Measurements from ENCODE around the gene LPCAT2.

The LPCAT2 gene

DNA sequence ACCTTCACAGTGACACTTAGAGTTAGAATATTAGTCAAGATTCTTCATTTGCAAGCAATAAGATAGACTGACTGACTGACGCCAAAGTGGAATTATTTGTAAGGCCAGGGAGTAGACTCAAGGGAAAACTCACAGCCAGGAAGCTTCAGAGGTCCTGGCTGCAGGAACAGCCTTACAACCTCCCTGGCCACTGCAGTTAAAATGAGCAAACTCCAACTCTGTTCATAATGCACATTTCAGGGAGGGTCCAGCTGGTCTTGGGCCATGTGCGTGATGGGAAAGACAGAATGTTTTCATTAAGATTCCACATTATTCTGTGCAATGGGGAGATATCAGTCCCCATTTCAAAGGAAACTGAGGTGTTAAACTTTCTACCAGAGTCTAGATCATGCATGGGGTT is 67.5 kb downstream of the LPCAT2 start:
- TF ChIP-seq, protein P1, sequence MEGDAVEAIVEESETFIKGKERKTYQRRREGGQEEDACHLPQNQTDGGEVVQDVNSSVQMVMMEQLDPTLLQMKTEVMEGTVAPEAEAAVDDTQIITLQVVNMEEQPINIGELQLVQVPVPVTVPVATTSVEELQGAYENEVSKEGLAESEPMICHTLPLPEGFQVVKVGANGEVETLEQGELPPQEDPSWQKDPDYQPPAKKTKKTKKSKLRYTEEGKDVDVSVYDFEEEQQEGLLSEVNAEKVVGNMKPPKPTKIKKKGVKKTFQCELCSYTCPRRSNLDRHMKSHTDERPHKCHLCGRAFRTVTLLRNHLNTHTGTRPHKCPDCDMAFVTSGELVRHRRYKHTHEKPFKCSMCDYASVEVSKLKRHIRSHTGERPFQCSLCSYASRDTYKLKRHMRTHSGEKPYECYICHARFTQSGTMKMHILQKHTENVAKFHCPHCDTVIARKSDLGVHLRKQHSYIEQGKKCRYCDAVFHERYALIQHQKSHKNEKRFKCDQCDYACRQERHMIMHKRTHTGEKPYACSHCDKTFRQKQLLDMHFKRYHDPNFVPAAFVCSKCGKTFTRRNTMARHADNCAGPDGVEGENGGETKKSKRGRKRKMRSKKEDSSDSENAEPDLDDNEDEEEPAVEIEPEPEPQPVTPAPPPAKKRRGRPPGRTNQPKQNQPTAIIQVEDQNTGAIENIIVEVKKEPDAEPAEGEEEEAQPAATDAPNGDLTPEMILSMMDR (IDR thresholded peaks at IDR 0.05): no peak
- Histone ChIP-seq H3K27ac (no peak overlapping the region), H2AFZ (no peak overlapping the region), H3K4me3 (ENCODE audit: low read depth, low read length) (no peak overlapping the region), H3K9ac (no peak overlapping the region), H3K4me2 (ENCODE audit: low read length) (no peak overlapping the region), H3K4me1 (no peaks in the 10 kb centered on the region), H3K36me3 (ENCODE audit: control insufficient read depth, insufficient read depth, low read length) (no peaks in the 10 kb centered on the region), H3K9me3 (ENCODE audit: control insufficient read depth, low read length) (no peaks in the 10 kb centered on the region), H3K79me2 (no peaks in the 10 kb centered on the region), H3K27me3 (ENCODE audit: control insufficient read depth, insufficient read depth, low read length) (no peaks in the 10 kb centered on the region)

DNA sequence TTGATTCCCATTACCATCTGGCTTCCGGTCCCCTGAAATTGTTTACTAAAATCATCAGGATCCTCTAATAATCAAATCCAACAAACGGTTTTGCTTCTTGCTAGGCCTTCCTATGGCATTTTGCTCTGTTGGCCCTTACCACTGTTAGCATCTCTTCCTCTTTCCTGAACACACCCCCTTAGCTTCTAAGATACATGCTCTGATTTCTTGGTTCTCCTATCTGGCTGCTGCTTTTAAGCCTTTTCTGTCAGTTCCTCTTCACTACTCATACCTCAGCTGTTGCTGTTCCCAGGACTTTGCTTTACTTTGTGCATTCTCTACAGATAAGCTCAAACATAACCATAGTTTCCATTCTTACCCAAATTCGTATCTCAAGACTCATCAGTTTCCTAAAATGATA is 69.0 kb downstream of the LPCAT2 start:
- Histone ChIP-seq H3K4me2 (ENCODE audit: low read length) (no peak overlapping the region), H2AFZ (no peak overlapping the region), H3K9ac (no peak overlapping the region), H3K9me3 (ENCODE audit: control insufficient read depth, low read length) (no peaks in the 10 kb centered on the region), H3K27me3 (ENCODE audit: control insufficient read depth, insufficient read depth, low read length) (no peaks in the 10 kb centered on the region), H3K4me1 (no peaks in the 10 kb centered on the region), H3K79me2 (no peaks in the 10 kb centered on the region), H3K4me3 (ENCODE audit: low read depth, low read length) (no peak overlapping the region), H3K27ac (no peak overlapping the region), H3K36me3 (ENCODE audit: control insufficient read depth, insufficient read depth, low read length) (no peaks in the 10 kb centered on the region)
- TF ChIP-seq, protein P1 (IDR thresholded peaks at IDR 0.05): no peak

DNA sequence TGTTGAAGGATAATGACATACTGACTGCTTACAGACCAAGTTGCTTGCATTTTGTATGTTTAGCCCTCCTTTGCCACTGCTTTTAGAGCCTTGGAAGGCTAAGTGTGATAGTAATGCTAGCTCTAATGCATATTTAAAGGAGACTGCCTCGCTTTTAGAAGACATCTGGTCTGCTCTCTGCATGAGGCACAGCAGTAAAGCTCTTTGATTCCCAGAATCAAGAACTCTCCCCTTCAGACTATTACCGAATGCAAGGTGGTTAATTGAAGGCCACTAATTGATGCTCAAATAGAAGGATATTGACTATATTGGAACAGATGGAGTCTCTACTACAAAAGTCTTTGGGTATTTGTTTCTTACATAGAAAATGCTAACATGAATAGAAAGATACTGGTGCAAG is 76.8 kb downstream of the LPCAT2 start:
- TF ChIP-seq, protein P1 (IDR thresholded peaks at IDR 0.05): no peak
- Histone ChIP-seq H2AFZ (no peak overlapping the region), H3K9ac (no peak overlapping the region), H3K27ac (no peak overlapping the region), H3K27me3 (ENCODE audit: control insufficient read depth, insufficient read depth, low read length) (no peaks in the 10 kb centered on the region), H3K9me3 (ENCODE audit: control insufficient read depth, low read length) (no peaks in the 10 kb centered on the region), H3K4me1 (no peaks in the 10 kb centered on the region), H3K36me3 (ENCODE audit: control insufficient read depth, insufficient read depth, low read length) (no peaks in the 10 kb centered on the region), H3K79me2 (no peaks in the 10 kb centered on the region), H3K4me3 (ENCODE audit: low read depth, low read length) (no peak overlapping the region), H3K4me2 (ENCODE audit: low read length) (no peak overlapping the region)

- H3K4me3 ChIP-seq (ENCODE audit: low read depth, low read length): no peak overlapping the region
- H3K4me2 ChIP-seq (ENCODE audit: low read length): no peak overlapping the region
- H3K36me3 ChIP-seq (ENCODE audit: control insufficient read depth, insufficient read depth, low read length): no peaks in the 10 kb centered on the region
Measured at GRCh38 chr16:55588799-55589198, 79.9 kb downstream of the LPCAT2 start.

GRCh38 chr16:55592306-55592705 is 83.4 kb downstream of the LPCAT2 start:
- no peaks in the 10 kb centered on the region for H3K4me1 ChIP-seq
- no peaks in the 10 kb centered on the region for H3K36me3 ChIP-seq (ENCODE audit: control insufficient read depth, insufficient read depth, low read length)
- H3K79me2 ChIP-seq: no peaks in the 10 kb centered on the region
- no peak overlapping the region for H2AFZ ChIP-seq
- H3K9me3 ChIP-seq (ENCODE audit: control insufficient read depth, low read length): no peaks in the 10 kb centered on the region
- no peak overlapping the region for H3K27ac ChIP-seq
- no peak overlapping the region for H3K4me2 ChIP-seq (ENCODE audit: low read length)
- TF ChIP-seq, protein P1 (IDR thresholded peaks at IDR 0.05): no peak
- H3K27me3 ChIP-seq (ENCODE audit: control insufficient read depth, insufficient read depth, low read length): no peaks in the 10 kb centered on the region
- no peak overlapping the region for H3K4me3 ChIP-seq (ENCODE audit: low read depth, low read length)
- no peak overlapping the region for H3K9ac ChIP-seq

More at GRCh38 chr16:55588799-55589198, 79.9 kb downstream of the LPCAT2 start:
- Histone ChIP-seq H3K27me3 (ENCODE audit: control insufficient read depth, insufficient read depth, low read length) (no peaks in the 10 kb centered on the region), H3K27ac (no peak overlapping the region), H3K9ac (no peak overlapping the region), H2AFZ (peak overlapping the region; percentile 21), H3K9me3 (ENCODE audit: control insufficient read depth, low read length) (no peaks in the 10 kb centered on the region), H3K4me1 (no peaks in the 10 kb centered on the region), H3K79me2 (no peaks in the 10 kb centered on the region)
- TF ChIP-seq, protein P1 (IDR thresholded peaks at IDR 0.05): no peak
